Endothelial cell of umbilical vein (primary cell): Measurements from ENCODE around the gene GNPAT. TPM values are rescaled to one million over a fixed set of nuclear protein-coding genes. Genes with fewer than 3 reads are reported as not detected.

Experiments used
- BruUV-seq: library from RNA; stranded (reverse); fragments of 400-500 nt; replicated peaks from 2 replicates; lab custom pipeline; 2021; lab: Mats Ljungman, UMichigan
- CTCF ChIA-PET: fragments of 300-600, 350-600 bp; sonication (Branson Sonifier 250); formaldehyde crosslinking; loops from one replicate; lab custom pipeline; 2021; ENCODE audit warnings: antibody characterized with exemption, inconsistent platforms; lab: Charles Lee
- POLR2A ChIA-PET: fragments of 300-600, 350-600 bp; sonication (Branson Sonifier 250); formaldehyde crosslinking; loops from one replicate; lab custom pipeline; 2021; ENCODE audit warnings: antibody characterized with exemption, inconsistent platforms; lab: Charles Lee
- DNase-seq: peaks from one replicate; pipeline ENCODE4 v3.0.0-alpha.2; 2011; ENCODE audit warnings: low read depth, low spot score
- FAIRE-seq: peaks from 2 replicates; lab custom pipeline; 2011; peaks lifted over from hg19 to GRCh38; lab: Jason Lieb, UNC
- H2AFZ ChIP-seq: 2 replicates; pipeline ENCODE4 v1.6.0; 2012; ENCODE audit warnings: low read depth, low read length, control low read depth, inconsistent platforms
- H3K27ac ChIP-seq: 2 replicates; pipeline ENCODE4 v1.5.1; 2011; ENCODE audit warnings: low read depth, mild to moderate bottlenecking, control low read depth, low read length, moderate library complexity; ENCODE audit not compliant: insufficient read depth
- H3K27me3 ChIP-seq, 2 experiments: 2 replicates each; pipeline versions ENCODE4 v1.6.0 to v1.6.1; 2011; ENCODE audit warnings: low read length in 2 of 2, mixed read lengths in 1 of 2; ENCODE audit not compliant: control insufficient read depth in 2 of 2, insufficient read depth in 2 of 2
- H3K36me3 ChIP-seq, 2 experiments: 2 replicates in 1 of 2; 3 replicates in 1 of 2; pipeline ENCODE4 v1.5.1; 2011; ENCODE audit warnings: low read length in 2 of 2, mild to moderate bottlenecking in 1 of 2, moderate library complexity in 1 of 2; ENCODE audit not compliant: control insufficient read depth in 2 of 2, insufficient read depth in 2 of 2; ENCODE audit errors: extremely low read depth in 1 of 2
- H3K4me1 ChIP-seq: 3 replicates; pipeline ENCODE4 v1.5.1; 2011; ENCODE audit warnings: mild to moderate bottlenecking, low read length; ENCODE audit not compliant: control insufficient read depth, insufficient read depth; ENCODE audit errors: extremely low read depth
- H3K4me2 ChIP-seq: 2 replicates; pipeline ENCODE4 v1.6.1; 2011; ENCODE audit warnings: low read length, control low read depth, mixed read lengths; ENCODE audit not compliant: insufficient read depth
- H3K4me3 ChIP-seq, 3 experiments: fragments of 200-600 bp in 1 of 3; sonication (generic), shearing (Covaris generic) in 1 of 3; replicated peaks in 1 of 3; 2 replicates each; pipeline ENCODE4 v1.5.1; 2011 to 2016; ENCODE audit warnings: control low read depth in 3 of 3, low read length in 3 of 3, mild to moderate bottlenecking in 2 of 3, inconsistent platforms in 1 of 3, low read depth in 1 of 3, moderate library complexity in 1 of 3; ENCODE audit not compliant: insufficient read depth in 1 of 3
- H3K79me2 ChIP-seq: 2 replicates; pipeline ENCODE4 v1.6.0; 2012; ENCODE audit warnings: low read length, inconsistent platforms; ENCODE audit not compliant: control insufficient read depth, insufficient read depth
- H3K9ac ChIP-seq: replicated peaks from 2 replicates; pipeline ENCODE3; 2011; ENCODE audit warnings: low read length, control low read depth; ENCODE audit not compliant: insufficient read depth; ENCODE audit errors: extremely low read depth
- H3K9me1 ChIP-seq: replicated peaks from 3 replicates; pipeline ENCODE4 v1.6.0; 2011; ENCODE audit warnings: mild to moderate bottlenecking, low read length; ENCODE audit not compliant: control insufficient read depth, insufficient read depth; ENCODE audit errors: extremely low read depth
- H3K9me3 ChIP-seq: replicated peaks from 2 replicates; pipeline ENCODE4 v1.5.1; 2012; ENCODE audit warnings: low read length, inconsistent platforms; ENCODE audit not compliant: control insufficient read depth, insufficient read depth
- H4K20me1 ChIP-seq: replicated peaks from 2 replicates; pipeline ENCODE3; 2011; ENCODE audit warnings: mild to moderate bottlenecking, low read length; ENCODE audit not compliant: control insufficient read depth, insufficient read depth; ENCODE audit errors: extremely low read depth
- EZH2 ChIP-seq: IDR thresholded peaks from 2 replicates; pipeline ENCODE4 v1.6.1; 2012; ENCODE audit warnings: borderline replicate concordance, low read depth, mild to moderate bottlenecking, moderate library complexity, low read length, inconsistent platforms; ENCODE audit not compliant: severe bottlenecking
- FOS ChIP-seq: IDR thresholded peaks from 2 replicates; pipeline ENCODE4 v1.6.1; 2011; ENCODE audit warnings: mild to moderate bottlenecking, low read length, moderate library complexity, borderline replicate concordance; ENCODE audit not compliant: insufficient read depth
- JUN ChIP-seq: IDR thresholded peaks from 2 replicates; pipeline ENCODE4 v1.6.1; 2011; ENCODE audit warnings: borderline replicate concordance, low read depth; ENCODE audit not compliant: insufficient read length, insufficient read depth
- MYC ChIP-seq: IDR thresholded peaks from one replicate; pipeline ENCODE4 v1.6.1; 2011; ENCODE audit warnings: mild to moderate bottlenecking, low read depth, low read length
- POLR2A ChIP-seq: IDR thresholded peaks from 2 replicates; pipeline ENCODE4 v1.6.1; 2012; ENCODE audit warnings: low read depth, mild to moderate bottlenecking, control low read depth, low read length
- POLR2AphosphoS5 ChIP-seq: IDR thresholded peaks from 2 replicates; pipeline ENCODE4 v1.6.1; 2012; ENCODE audit warnings: low read depth, mild to moderate bottlenecking, control low read depth, low read length, moderate library complexity; ENCODE audit not compliant: insufficient read depth
- dilution Hi-C: fragments of 300-500 bp; cut with MboI; formaldehyde crosslinking; loops from one replicate; pipeline ENCODE4 v1.15.0; 2019; ENCODE audit warnings: low sequenced_read_pairs; ENCODE audit not compliant: extremely low pct_ligation_motif_present
- intact Hi-C: fragments of 100-400 bp; cut with micrococcal nuclease; formaldehyde crosslinking; loops from one replicate; pipeline ENCODE4 v1.10.0; 2022
- polyA plus RNA-seq, 4 experiments: library from polyadenylated mRNA; depleted of rRNA in 3 of 4; stranded (reverse) in 3 of 4; unstranded in 1 of 4; fragments of >200 nt; gene quantifications; 2 replicates each; pipeline versions ENCODE4 v1.2.1 to v1.2.3, GENCODE V29; 2011 to 2012; ENCODE audit warnings: missing spikeins in 1 of 4
- total RNA-seq: library from RNA; stranded (reverse); gene quantifications from 2 replicates; pipeline ENCODE4 v1.2.3, GENCODE V29; 2021
- TF ChIP-seq, protein P1 (sequence below): IDR thresholded peaks from 2 replicates; pipeline ENCODE4 v1.6.1; 2011; ENCODE audit not compliant: insufficient read depth, insufficient read length
- TF ChIP-seq, protein P2 (sequence below), 2 donors: IDR thresholded peaks; 1 replicate in 1 of 2; 2 replicates in 1 of 2; pipeline ENCODE4 v1.5.1; 2011; ENCODE audit warnings: low read length in 2 of 2, mild to moderate bottlenecking in 2 of 2, moderate library complexity in 2 of 2, control low read depth in 1 of 2, inconsistent platforms in 1 of 2, low read depth in 1 of 2; ENCODE audit not compliant: insufficient read depth in 1 of 2; ENCODE audit errors: extremely low read depth in 1 of 2

GNPAT gene
- total and polyA plus RNA-seq, 2 donors (not counting 3 experiments of a cell fraction or from before 2014, with no cell fraction given): 18.9 to 51.4 TPM

DNA sequence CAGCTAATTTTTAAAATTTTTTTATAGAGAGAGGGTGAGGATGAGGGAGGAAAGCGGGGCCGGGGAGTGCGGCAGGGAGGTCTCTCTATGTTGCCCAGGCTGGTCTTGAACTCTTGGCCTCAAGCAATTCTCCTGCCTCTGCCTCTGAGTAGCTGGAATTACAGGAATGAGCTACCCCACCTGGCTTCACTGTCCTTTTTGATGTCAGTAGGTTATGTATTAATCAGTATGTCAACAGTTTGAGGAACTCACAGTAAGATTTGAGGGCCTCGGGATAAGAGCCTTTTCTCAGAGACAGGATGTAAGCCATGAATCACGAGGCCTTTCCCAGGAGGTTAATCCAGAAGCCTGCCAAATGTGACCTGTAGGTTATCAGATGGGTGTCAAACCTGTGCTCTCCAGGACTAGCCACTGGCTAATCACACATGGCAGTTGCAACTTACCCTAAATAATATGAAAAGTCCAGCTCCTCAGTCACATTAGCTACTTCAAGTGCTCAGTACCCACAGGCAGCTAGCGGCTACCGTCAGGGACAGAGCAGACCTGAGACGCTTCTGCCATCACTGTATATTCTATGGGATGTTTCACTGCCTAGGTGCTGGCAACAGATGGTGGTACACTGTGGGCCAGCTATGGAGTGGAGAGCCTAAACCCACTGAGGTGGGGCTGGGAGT lies 46.0 kb upstream of the GNPAT start:
- H2AFZ ChIP-seq: no peak overlapping the region
- no peak overlapping the region for H3K27ac ChIP-seq
- H3K79me2 ChIP-seq: no peaks in the 10 kb centered on the region
- H3K27me3 ChIP-seq: peaks cover 1 to 3% of the 10 kb centered on the region in 2 experiments
- TF ChIP-seq EZH2: no peak
- no peak for TF ChIP-seq JUN
- TF ChIP-seq, protein P1, sequence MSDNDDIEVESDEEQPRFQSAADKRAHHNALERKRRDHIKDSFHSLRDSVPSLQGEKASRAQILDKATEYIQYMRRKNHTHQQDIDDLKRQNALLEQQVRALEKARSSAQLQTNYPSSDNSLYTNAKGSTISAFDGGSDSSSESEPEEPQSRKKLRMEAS: no peak
- no peak for TF ChIP-seq FOS
- TF ChIP-seq MYC: no peak
- TF ChIP-seq POLR2AphosphoS5: no peak
- no peak for TF ChIP-seq POLR2A
- H3K9me3 ChIP-seq: no peaks in the 10 kb centered on the region
- dilution Hi-C loops: no loop called here
- no peaks in the 10 kb centered on the region for H3K36me3 ChIP-seq
- H3K4me1 ChIP-seq: no peaks in the 10 kb centered on the region
- intact Hi-C loops: no loop called here
- ChIA-PET CTCF (no interaction called here), POLR2A (no interaction called here)
- H3K9me1 ChIP-seq: no peaks in the 10 kb centered on the region
- H3K4me2 ChIP-seq: no peak overlapping the region
- no peak overlapping the region for H3K4me3 ChIP-seq
- peak; percentile 6 for DNase-seq
- FAIRE-seq: peak; percentile 35
- no peaks in the 10 kb centered on the region for H4K20me1 ChIP-seq
- no TSS peak for BruUV-seq
- no peak overlapping the region for H3K9ac ChIP-seq

DNA sequence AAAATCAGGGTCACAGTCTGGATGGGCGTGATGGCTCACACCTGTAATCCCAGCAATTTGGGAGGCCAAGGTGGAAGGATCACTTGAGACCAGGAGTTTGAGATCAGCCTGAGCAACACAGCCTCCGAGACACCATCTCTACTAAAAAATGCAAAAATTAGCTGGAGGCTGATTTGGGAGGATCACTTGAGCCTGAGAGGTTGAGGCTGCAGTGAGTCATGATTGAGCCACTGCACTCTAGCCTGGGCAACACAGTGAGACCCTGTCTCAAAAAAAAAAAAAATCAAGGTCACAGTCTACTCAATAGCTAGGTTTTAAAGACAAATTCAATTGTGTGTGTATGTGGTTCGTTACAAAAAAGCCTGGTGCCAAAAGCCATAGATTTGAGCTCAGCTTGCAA lies 44.7 kb upstream of the GNPAT start:
- TF ChIP-seq, protein P2, sequence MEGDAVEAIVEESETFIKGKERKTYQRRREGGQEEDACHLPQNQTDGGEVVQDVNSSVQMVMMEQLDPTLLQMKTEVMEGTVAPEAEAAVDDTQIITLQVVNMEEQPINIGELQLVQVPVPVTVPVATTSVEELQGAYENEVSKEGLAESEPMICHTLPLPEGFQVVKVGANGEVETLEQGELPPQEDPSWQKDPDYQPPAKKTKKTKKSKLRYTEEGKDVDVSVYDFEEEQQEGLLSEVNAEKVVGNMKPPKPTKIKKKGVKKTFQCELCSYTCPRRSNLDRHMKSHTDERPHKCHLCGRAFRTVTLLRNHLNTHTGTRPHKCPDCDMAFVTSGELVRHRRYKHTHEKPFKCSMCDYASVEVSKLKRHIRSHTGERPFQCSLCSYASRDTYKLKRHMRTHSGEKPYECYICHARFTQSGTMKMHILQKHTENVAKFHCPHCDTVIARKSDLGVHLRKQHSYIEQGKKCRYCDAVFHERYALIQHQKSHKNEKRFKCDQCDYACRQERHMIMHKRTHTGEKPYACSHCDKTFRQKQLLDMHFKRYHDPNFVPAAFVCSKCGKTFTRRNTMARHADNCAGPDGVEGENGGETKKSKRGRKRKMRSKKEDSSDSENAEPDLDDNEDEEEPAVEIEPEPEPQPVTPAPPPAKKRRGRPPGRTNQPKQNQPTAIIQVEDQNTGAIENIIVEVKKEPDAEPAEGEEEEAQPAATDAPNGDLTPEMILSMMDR (IDR thresholded peaks at IDR 0.05; ENCODE audit: extremely low read depth in 1 of 2, insufficient read depth in 1 of 2, low read depth in 1 of 2, low read length in 2 of 2): no peak
- FAIRE-seq: no peak
- Histone ChIP-seq H2AFZ (no peak overlapping the region), H3K9me3 (no peaks in the 10 kb centered on the region), H3K4me1 (no peaks in the 10 kb centered on the region), H3K27me3 (peaks cover 1 to 3% of the 10 kb centered on the region in 2 experiments), H3K9ac (no peak overlapping the region), H4K20me1 (no peaks in the 10 kb centered on the region), H3K36me3 (no peaks in the 10 kb centered on the region), H3K4me2 (no peak overlapping the region), H3K9me1 (no peaks in the 10 kb centered on the region), H3K79me2 (no peaks in the 10 kb centered on the region), H3K27ac (no peak overlapping the region), H3K4me3 (no peak overlapping the region)
- BruUV-seq: no TSS peak
- no peak for DNase-seq
- dilution Hi-C loops: no loop called here
- ChIA-PET POLR2A (no interaction called here), CTCF (interaction anchor here (1.3 to 2.3 kb wide), 2 partner anchors 11 to 14 kb away, joined by 4 to 5 read pairs; no protein-coding TSS in a partner anchor)
- intact Hi-C loops: no loop called here
